ENCODE measurements around the gene PHTF2.
"Not testable (repeated sequence)": the region's sequence is repeated elsewhere in the genome, so short reads cannot be mapped to it uniquely, and the experiment has no call there.

The PHTF2 gene

GRCh38 chr7:77830649-77831355 lies 32.2 kb downstream of the PHTF2 start:
- no peak for DNase-seq (ENCODE audit: low read depth in 3 of 3)

DNA sequence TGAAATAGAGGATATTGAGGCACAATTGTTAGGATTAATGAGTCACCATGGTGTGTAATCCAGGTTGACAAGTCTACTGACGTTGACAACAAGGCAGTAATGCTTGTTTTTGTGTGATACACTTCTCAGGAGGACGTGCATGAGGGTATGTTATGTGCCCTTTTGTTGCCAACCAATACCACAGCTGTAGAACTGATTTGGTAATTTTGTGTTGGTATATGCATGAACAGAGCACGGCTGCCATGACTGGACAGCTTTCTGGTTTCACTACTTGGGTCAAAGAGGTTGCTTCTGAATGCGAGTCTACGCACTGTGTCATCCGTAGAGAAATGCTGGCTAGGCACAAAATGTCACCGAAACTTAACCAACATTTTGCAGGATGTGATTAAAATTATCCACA lies 32.9 kb downstream of the PHTF2 start:
- DNase-seq (ENCODE audit: low read depth in 3 of 3) = no peak

DNA sequence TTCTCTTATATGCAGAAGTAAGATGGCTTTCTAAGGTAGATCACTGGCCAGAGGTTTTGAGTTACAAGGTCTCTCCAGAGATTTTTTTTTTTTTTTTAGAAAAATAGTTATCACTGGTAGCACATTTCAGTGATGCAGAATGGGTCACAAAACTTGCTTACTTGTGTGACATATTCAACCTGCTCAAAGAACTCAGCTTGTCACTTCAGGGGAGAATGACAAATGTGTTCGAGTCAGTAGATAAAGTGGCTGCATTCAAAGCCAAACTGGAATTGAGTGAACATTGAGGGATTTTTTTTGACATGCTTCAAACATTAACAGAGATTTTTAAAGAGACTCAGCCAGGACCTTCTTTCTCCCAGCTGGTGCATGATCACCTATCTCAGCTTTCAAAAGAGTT lies 33.4 kb downstream of the PHTF2 start:
- DNase-seq (ENCODE audit: low read depth in 3 of 3) = no peak

DNA sequence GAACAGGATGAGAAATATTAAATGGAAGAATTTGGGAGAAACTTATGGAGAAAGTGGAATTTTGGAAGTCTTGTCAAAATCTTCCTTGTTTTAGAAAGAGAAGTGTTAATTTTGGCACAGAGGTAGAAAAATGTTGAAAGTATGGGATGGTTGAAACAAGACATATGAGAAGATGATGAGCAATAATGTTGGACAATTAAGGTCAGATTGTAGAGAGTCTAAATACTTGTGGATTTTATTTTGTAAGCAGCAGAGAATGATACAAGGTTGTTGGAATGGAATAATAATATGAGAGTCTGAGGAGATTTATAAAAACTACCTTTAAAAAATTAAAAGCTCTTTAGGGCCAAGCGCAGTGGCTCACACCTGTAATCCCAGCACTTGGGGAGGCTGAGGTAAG lies 34.6 kb downstream of the PHTF2 start:
- DNase-seq (ENCODE audit: low read depth in 3 of 3) = no peak

DNA sequence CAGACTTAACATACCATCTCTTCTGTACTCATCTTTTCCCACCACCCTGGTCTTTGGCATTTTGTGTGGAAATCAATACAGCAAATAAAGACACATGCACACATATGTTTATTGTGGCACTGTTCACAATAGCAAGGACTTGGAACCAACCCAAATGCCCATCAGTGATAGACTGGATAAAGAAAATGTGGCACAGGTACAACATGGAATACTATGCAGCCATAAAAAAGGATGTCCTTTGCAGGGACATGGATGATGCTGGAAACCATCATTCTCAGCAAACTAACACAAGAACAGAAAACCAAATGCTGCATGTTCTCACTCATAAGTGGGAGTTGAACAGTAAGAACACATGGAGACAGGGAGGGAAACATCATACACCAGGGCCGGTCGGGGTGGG lies 37.9 kb downstream of the PHTF2 start:
- DNase-seq (ENCODE audit: low read depth in 3 of 3) = not testable (repeated sequence)

DNA sequence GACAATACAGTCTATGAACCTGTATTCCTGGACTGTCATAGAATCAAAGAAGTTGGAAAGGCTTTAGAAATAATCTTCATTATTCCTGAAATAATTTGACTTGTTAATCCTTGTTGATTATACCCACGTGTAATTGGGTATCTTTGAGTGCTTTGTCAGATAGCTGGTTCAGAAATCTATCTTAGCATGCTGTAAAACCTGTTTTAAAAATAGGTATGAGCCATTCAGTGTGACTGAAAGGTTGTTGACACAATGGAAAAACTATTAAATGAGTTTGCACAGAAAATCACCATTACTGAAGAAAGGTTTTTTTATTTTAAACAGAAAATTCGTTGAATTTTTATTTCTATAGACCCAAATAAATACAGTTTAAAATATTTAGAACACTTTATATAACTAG lies 38.7 kb downstream of the PHTF2 start:
- DNase-seq (ENCODE audit: low read depth in 3 of 3) = no peak

DNA sequence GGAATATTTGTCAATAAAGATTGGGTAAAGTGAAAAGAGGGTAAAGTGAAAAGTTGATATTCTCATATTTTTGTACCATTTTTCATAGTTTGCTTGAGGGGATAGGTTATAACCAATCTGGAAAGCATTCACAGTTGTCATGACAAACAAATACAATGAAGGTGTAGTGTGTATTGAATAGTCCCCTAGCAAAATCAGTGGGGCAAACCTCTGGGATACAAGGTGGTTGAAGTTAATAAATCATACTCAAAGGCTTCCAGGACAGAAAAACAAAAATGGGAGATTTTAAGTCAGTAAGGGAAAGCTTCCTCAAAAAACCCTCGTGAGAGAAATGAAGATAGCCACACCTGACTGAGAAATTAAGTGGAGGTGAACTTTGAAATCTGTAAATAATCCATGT lies 39.4 kb downstream of the PHTF2 start:
- no peak for DNase-seq (ENCODE audit: low read depth in 3 of 3)

DNA sequence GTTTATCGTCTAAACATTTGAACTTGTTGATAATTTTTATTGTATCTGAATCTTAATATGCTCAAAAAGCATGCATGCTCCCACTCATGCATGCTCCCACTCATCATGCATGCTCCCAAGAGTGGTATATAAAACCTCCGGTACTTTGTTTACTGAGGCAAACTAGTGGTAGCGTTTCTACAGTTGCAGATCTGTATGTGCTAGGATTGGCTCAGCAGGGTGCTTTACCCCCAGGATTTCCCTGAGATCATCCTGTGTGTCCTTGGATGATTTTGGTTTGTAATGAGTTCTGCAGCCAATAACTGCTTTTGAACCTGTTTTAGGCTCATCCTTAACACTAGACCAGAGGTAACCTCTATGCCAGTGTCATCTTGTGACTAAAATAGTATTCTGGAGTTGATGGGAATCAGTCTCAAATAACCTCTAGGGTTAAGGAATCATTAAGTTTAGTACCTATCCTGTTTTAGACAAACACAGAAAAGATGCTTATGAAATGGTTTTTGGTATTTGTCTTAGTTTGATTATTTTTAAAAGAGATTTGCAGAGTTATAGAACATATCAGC lies 40.4 kb downstream of the PHTF2 start:
- no peak for DNase-seq (ENCODE audit: low read depth in 3 of 3)

DNA sequence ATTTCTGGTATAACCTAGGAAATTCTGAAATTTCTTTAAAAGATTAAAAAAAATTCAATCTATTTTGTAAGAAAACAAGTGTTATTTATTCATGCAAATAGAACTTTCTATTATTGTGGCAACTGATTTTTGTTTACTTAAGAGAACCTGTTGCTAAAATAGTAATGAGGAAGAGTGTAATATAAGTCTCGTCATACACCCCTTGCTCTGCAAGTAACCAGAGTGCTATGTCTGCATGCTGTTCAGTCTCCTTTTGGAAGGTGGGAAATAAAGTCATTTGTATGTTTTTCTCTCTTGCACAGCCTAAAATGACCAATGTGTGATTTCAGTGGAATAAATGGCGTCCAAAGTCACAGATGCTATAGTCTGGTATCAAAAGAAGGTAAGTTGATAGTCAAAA lies 41.3 kb downstream of the PHTF2 start:
- no peak for DNase-seq (ENCODE audit: low read depth in 3 of 3)

DNA sequence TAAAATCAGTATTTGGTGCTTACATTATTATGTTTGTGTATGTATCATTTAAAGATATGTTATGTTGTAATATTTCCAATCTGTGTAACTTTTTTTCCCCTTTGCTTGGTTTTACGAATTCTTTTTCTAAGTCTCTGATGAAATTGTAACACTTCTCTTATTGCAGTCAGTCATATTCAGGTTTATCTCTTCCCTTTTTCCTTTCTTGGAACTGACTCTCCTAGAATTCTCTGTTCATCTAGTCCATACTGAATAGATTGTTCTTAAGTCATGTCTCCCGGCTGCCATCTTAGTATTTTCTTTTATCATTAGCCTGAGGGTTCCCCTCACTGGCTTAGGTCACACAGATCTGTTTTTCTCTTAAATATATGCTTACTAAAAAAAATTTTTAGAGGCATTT lies 44.6 kb downstream of the PHTF2 start:
- no peak for DNase-seq (ENCODE audit: low read depth in 3 of 3)

GRCh38 chr7:77846317-77847092 lies 47.9 kb downstream of the PHTF2 start:
- no peak for DNase-seq (ENCODE audit: low read depth in 3 of 3)

DNA sequence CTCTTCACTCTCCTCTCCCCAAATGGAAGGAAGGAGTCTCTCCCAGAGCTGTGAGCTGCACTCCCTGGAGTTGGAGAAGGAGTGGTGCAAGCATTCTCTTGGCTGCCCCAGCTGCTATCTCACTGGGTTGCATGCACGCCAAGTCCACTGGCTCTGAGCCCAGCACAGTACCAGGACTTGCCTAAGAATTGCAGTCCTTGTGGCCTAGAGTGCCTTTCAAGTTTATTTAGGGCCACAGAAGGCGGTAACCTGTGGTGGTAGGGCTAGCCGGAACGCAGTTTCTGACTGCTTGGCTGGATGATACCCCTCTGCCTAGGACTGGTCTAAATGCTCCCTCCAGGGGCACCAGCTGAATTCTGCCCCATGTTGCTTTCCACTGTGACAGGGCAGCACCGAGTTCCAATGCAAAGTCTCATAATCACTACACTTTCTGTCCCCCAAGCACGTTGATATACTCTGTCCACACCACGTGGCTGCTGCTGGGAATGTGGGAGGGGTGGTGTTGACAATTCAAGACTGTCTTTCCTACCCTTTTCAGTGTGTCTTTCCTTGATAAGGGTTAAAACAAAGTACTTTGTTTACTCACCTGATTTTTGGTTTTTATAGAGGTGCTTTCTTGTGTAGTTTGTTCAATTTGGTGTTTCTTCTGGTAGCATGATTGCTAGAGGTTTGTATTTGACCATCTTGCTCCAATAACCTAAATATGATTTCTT lies 57.0 kb downstream of the PHTF2 start:
- no peak for DNase-seq (ENCODE audit: low read depth in 3 of 3)

GRCh38 chr7:77858278-77858677 lies 59.7 kb downstream of the PHTF2 start:
- DNase-seq (ENCODE audit: low read depth in 3 of 3) = no peak

DNA sequence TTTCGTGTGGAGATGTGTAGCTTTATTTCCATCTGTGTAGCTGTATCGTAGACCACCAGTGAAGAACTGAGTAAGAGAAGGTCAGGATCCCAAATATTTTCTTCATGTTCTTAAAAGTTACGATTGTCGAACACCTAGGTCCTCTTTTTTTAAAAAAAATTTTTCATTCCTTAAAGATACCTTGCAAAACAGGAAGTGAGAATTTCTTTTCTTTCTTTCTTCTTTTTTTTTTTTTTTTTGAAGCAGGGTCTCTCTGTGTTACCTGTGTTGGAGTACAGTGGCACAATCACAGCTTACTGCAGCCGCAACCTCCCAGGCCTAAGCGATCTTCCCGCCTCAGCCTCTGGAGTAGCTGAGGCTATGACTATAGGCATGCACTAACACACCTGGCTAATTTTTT lies 60.8 kb downstream of the PHTF2 start:
- DNase-seq (ENCODE audit: low read depth in 3 of 3) = no peak

- DNase-seq (ENCODE audit: low read depth in 3 of 3) = no peak
Observed at GRCh38 chr7:77862691-77863090, 64.1 kb downstream of the PHTF2 start.

DNA sequence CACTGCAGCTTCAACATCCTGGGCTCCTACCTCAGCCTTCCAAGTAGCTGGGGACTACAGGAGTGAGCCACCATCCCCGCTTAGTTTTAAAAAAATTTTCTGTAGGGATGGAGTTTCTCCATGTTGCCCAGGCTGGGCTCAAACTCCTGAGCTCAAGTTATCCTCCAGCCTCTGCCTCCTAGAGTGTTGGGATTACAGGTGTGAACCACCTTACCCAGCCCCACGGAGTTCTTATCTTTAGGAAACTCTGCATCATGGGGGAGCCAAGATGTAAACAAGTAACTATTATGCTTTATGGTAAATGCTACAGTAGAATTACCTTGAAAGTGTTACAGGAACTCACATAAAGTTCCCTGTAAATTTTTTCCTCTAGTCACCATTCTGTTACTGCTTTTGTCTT lies 65.3 kb downstream of the PHTF2 start:
- no peak for DNase-seq (ENCODE audit: low read depth in 3 of 3)

GRCh38 chr7:77866370-77866769 lies 67.8 kb downstream of the PHTF2 start:
- DNase-seq (ENCODE audit: low read depth in 3 of 3) = no peak

DNA sequence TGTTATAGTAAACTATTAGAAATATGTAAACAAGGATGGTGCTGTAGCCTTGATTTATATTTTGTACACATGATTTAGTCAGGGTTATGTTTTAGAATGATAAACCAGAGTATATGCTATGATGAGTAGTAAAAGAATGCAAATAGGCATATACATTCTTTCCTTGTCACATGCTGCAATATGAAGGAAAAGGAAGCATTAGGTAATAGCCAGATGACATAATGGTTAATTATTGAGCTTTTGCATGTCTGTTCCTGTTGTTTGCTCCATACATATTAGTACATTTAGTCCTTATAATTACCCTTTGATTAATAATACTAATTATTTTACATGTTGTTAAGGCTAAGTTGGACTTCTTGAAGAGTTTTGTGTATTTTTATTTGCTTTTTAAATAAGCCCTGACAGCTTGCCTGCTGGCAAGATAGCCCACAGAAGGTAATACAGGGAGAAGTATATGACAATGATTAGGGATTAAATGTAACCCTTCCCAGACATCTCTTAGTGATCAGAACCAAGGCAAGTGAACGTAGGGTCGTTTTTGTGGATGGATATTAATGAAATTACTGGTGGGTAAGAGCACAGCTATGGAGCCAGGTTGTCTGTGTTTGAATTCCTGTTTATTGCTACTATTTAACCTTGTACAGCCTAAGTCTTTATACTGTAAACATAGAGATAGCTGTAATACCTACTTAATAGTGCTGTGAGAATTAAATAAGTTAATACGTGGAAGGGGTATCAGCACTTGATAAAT lies 68.4 kb downstream of the PHTF2 start:
- no peak for DNase-seq (ENCODE audit: low read depth in 3 of 3)

- no peak for DNase-seq (ENCODE audit: low read depth in 3 of 3)
Observed at GRCh38 chr7:77867537-77867865, 68.9 kb downstream of the PHTF2 start.

- DNase-seq (ENCODE audit: low read depth in 3 of 3) = not testable (repeated sequence)
Observed at GRCh38 chr7:77872256-77872655, 73.7 kb downstream of the PHTF2 start.

GRCh38 chr7:77873416-77874327 lies 75.1 kb downstream of the PHTF2 start:
- DNase-seq (ENCODE audit: low read depth in 3 of 3) = not testable (repeated sequence)

All from stimulated activated CD4-positive, alpha-beta T cell treated with anti-CD3 and anti-CD28 coated beads, TNF-alpha, amount 100 ng/mL, for 4 hours (primary cell).